HG03575 (cell line): Measurements from ENCODE around the gene SOX13.
"Not testable (repeated sequence)": the region's sequence is repeated elsewhere in the genome, so short reads cannot be mapped to it uniquely, and the experiment has no call there.

Source experiments
- ATAC-seq: cut with Tn5 transposase; IDR thresholded peaks from one replicate; pipeline ENCODE4 v1.9.1; 2021; ENCODE audit not compliant: unreplicated experiment, insufficient number of reproducible peaks, low FRiP score; ENCODE audit errors: extremely low read depth

SOX13 gene

DNA sequence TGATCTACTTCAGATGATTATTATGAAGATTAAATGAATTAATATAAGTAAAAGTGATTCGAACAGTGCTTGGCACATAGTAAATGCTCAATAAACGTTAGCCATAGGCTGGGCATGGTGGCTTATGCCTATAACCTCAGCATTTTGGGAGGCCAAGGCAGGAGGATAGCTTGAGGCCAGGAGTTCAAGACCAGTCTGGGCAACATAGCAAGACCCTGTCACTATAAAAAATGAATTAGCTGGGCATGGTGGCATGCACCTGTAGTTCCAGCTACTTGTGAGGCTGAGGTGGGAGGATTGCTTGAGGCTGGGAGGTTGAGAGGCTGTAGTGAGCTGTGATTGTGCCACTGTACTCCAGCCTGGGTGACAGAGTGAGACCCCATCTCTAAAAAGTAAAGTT lies 26.8 kb downstream of the SOX13 start:
- ATAC-seq = not testable (repeated sequence)

- no peak for ATAC-seq
Measured at GRCh38 chr1:204102029-204102611, 29.2 kb downstream of the SOX13 start.

DNA sequence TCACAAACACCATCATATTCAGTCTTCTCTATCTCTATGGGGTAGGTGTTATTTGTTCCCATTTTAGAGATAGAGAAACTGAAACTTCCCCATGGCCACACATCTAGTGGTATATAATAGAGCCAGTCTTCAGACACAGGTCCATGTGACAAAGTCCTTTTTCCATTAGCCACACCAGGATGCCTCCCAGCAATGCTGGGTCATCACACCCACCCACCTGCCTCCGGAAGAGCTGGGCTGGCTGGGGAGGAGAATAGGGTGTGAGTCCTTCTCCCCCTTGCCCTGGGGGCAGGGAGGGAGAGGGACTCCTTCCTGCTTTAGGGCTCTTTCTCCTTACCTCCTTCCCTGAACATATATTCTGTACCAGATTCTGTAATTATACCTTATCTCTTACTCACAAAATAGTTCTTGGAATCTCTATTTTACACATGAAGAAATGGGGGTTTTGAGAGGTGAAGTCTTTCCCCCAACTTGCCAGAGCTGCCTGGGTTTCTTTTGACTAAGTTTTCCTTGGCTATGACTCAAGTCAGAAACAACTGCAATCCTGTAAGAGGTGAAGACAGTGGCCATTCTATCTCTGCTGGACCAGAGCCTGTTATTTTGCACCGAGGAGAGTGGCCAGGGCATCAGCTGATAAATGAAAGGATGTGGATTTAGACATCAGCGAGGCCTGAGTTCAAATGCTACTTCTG lies 30.0 kb downstream of the SOX13 start:
- no peak for ATAC-seq

DNA sequence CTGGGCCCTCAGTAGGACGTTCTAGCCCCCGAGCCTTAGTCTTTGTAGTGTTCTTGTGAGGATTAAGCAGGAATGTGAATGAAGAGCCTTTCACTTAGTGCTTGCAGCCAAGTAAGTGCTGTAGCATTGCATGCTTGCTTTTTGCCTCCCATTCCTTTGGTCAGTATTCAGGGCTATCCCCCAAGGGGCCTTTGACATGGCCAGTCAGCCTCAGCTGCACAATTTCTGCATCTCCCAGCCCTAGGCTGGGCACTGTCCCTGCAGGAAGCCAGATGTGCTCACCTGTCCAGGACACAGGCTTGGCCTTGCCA lies 30.5 kb downstream of the SOX13 start:
- ATAC-seq = no peak

DNA sequence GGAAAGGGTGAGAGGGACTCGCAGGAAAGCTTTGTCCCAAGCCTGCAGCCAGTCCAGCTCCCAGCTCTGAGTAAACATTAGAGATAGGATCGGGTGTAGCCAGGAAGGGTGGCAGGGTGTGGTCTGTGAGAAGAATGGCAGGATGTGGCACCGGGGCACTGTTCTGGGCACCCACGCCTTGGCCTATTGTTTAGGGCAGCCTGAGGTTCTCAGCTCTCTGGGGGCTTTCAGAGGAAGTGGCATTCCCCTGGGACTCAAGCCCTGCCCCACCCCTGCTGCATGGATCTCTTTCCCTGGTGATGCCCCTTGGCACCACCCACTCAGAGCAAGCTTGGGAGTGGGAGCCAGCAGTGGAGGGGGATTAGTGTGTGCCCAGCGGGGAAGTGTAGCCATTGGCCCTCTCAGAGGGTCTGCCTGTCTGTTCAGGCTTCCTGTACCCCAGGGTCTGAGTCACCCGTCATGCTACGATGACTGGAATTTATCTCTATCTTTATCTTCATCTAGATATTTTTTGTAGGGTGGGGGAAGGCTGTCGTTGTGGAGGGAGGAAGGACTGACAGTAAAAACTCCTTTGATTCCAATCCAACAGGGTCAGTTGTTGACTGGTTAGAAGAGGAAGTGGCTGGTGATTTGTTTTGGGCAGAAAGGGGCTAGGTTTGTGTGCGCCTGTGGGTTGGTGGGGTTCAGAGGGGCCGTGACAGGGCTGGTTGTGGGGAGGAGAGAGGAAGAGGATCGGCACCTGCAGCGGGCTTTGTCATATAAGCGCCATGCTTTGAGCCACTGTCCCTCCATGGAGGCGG lies 31.6 kb downstream of the SOX13 start:
- ATAC-seq = no peak

DNA sequence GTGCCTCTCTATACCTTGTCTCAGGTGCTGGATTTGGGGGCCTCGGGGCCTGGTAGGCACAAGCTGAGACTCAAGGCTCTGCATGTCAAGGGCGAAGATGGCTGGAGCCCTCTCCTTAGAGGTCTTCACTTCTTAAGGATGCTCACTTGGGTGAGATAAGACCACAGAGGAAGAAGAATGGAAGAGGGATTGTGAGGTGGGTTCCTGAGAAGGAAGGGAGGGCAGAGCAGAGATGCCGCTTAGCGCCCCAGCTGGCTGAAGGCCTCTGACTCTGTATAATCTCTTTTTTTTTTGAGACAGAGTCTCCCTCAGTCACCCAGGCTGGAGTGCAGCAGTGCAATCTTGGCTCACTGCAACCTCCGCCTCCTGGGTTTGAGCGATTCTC lies 32.2 kb downstream of the SOX13 start:
- ATAC-seq = no peak

- ATAC-seq = no peak
Measured at GRCh38 chr1:204106825-204107224, 33.9 kb downstream of the SOX13 start.

- no peak for ATAC-seq
Measured at GRCh38 chr1:204107892-204108291, 35.0 kb downstream of the SOX13 start.

- no peak for ATAC-seq
Measured at GRCh38 chr1:204108312-204109141, 35.6 kb downstream of the SOX13 start.

GRCh38 chr1:204110894-204111633 lies 38.1 kb downstream of the SOX13 start:
- no peak for ATAC-seq

DNA sequence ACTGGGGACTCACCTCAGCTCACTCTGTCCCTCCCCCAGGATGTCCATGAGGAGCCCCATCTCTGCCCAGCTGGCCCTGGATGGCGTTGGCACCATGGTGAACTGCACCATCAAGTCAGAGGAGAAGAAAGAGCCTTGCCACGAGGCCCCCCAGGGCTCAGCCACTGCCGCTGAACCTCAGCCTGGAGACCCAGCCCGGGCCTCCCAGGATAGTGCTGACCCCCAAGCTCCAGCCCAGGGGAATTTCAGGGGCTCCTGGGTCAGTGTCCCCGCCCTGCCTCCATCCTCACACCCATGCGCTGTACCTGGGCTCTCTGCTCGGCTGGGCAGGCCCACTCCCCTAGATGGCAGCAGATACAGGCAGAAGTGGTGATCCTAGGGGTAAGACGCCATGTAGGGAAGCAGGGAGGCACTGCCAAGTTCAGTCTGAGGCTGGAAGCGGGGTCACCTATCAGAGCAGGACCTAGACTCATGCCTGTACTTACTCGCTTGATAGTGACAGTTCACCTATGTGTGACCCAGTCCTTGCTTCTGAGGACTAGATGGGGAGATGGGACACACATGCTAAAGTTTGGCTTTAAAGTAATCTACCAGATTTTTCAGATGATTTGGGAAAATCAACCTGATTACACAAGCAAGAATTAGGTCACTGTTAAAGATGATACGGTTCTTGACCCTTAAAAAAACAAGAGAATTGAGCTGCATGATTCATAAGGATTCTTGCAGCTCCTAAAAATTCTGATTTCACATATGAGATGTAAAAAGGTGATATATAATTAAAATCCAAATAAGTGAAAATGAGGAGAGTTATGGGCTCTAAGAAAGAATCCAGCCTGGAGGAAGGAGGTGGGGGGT lies 40.2 kb downstream of the SOX13 start:
- ATAC-seq = no peak

DNA sequence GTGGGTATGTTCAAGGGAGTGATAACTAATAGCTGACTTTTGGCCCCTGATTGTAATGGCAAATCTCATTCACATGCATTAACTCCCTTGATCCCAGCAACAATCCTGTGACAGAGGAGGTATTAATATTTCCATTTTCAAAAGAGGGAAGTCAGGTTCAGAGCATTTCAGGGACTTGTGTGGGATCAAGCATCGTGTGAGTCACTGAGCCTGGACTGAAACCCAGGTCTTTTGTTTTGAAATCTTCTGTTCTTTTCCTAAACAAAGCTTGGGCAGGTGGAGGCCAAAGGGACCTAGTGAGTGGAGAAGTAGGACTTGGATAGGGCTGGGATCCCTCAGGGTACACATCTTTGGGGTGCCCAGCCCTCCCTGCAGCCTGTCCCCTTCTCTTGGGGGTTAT lies 41.0 kb downstream of the SOX13 start:
- no peak for ATAC-seq

DNA sequence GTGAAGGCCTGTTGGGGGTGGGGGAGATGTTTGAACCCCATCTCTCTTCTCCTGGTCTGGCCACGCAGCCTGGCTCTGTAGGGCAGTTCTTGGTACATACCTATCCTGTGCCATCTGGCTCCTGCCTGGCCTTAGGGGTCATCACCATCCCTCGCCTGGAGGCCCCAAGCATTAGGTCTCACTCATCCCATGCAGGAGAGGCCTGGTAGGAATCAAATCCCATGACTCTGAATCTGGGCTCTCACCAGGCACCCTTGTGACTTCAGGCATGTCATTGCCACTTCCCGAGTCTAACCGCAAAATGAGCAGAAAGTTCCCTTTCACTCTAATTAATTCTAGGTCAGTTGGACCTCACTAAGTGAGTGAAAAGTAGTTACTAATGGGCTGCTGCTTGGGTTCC lies 41.7 kb downstream of the SOX13 start:
- ATAC-seq = no peak

DNA sequence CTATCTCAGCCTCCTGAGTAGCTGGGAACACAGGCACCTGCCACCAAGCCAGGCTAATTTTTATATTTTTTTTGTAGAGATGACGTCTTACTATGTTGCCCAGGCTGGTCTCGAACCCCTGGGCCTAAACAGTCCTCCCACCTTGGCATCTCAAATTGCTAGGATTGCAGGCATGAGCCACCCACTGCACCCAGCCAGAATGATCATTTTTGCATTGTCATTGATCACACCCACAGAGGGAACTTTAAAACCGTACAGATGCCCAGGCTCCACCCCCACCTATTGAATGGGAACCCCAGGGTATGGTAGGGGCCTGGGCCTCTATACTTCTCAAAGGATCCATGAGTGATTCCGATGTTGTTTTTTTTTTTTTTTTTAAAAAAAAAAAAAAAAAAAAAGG lies 42.2 kb downstream of the SOX13 start:
- ATAC-seq = no peak

DNA sequence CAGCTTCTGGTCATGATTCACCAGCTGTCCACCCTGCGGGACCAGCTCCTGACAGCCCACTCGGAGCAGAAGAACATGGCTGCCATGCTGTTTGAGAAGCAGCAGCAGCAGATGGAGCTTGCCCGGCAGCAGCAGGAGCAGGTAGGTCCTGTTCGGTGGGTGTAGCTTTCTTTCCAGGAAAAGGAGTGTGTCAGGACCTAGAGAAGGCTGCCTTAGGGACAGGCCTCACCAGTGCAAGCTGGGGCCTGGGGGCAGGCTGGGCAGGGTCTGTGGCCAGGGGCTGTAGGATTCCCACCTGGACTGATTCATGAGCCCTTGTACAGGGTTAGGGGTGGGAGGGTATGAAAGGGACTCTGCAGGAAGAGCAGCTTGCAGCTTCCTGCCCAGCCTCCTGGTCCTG lies 43.6 kb downstream of the SOX13 start:
- ATAC-seq = no peak

DNA sequence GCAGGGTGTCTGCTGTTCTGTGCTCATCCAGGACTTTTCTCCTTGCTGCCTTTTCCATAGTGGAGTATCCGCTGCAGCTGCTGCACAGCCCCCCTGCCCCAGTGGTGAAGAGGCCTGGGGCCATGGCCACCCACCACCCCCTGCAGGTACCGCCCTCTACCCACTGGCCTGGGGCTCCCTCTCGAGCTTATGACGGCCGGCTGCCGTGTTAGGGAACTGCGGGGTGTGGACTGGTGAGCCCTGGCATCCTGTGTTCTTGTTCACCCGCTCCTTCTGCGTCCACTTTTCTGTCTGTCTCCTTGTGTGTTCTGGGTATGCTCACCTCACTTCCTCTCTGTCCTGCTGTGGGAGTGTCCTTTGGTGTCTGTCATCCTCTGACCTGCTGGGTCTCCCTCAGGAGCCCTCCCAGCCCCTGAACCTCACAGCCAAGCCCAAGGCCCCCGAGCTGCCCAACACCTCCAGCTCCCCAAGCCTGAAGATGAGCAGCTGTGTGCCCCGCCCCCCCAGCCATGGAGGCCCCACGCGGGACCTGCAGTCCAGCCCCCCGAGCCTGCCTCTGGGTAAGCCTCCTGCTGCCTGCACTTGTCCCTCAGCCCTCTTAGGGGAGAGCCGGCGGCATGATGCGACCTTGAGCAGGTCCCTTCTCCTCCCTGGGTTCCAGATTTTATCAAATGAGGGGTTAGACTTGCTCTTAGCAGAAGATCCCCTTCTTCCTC lies 49.1 kb downstream of the SOX13 start:
- no peak for ATAC-seq

- no peak for ATAC-seq
Measured at GRCh38 chr1:204123376-204123775, 50.5 kb downstream of the SOX13 start.

- ATAC-seq = no peak
Measured at GRCh38 chr1:204124639-204125038, 51.7 kb downstream of the SOX13 start.
